ENCODE results near the gene FILIP1. TPM values are rescaled to one million over a fixed set of nuclear protein-coding genes. Genes with fewer than 3 reads are reported as not detected.
A peak's percentile ranks its signal among the peaks of the same experiment; 100 is the strongest.

Gene FILIP1
- total and polyA plus RNA-seq, 2 of the 8 experiments (the other 6 are each of a cell fraction or from before 2014, with no cell fraction given) = 2.4 to 5.7 TPM

DNA sequence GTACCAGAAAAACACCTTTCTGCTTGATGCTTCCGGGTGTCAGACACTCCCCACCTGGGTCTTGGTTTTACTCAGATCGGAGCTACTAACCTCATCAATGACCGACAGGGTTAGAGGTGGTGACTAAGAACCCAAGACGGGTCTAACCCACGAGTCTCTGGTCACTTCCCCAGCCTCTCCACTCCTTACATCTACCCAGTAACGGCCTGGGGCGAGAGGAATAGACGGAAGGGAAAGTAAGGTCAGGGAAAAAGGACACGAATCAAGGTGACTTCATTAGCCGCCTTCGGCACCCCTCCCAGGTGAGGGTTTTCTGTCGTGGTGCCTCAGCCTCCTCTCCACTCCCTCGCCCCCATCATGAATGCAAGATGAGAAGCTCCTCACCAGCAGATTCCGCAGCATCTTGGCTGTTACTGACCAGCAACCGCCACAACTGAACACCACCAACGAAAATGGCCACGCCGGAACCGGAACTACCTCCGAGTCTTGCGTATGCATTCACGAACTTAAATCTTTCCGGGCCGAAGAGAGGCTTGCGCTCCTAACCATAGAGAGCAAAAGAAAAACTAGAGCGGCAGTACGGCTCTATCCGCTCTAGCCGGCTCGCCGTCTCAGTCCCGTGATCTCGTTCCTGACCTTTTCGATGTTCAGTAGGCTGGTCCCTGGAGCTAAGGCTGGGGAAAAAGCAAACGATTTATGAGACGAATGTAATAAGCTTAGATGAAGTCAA lies 250.1 kb downstream of the FILIP1 start, which contains the start of gene COX7A2:
COX7A2 (minus strand) TSS at position 469 of the 730 bp plus-strand sequence; CDS start at position 402, 67 bp downstream.
- peaks cover 2% of the 10 kb centered on the region; the same call in 1 of the 2 replicates for H3K23me2 ChIP-seq (ENCODE audit: low read depth, low read length)
- peak within 1 kb of the TSS; percentile 49 for H3K18ac ChIP-seq (ENCODE audit: extremely low read depth, low read length)
- H4K20me1 ChIP-seq (replicated peaks in 1 of 2; ENCODE audit: control insufficient read depth in 1 of 2, insufficient read depth in 2 of 2, low read length in 2 of 2) = peaks cover 0 to 1% of the 10 kb centered on the region in 2 experiments
- 1% methylated on average over 36 of the region's 36 CpGs; no CpG with 5 or more reads in 1 of the 2 experiments for WGBS, 2 experiments (ENCODE audit: extremely low coverage in 1 of 2, insufficient coverage in 1 of 2, insufficient read length in 1 of 2, insufficient replicate concordance in 2 of 2, low coverage in 1 of 2, low lambda C conversion rate in 2 of 2, missing lambda C conversion rate in 1 of 2)
- H2BK15ac ChIP-seq (ENCODE audit: low read length) = no peak within 1 kb of the TSS
- peak within 1 kb of the TSS; percentile 42; the same call in 1 of the 2 replicates for H2BK12ac ChIP-seq (ENCODE audit: low read depth, low read length)
- ChIA-PET POLR2A (ENCODE audit: partially characterized antibody) (interaction anchor here (0.8 to 3.6 kb wide), 19 partner anchors 8 to 360 kb away, joined by 3 to 35 read pairs (median 5); partner anchors contain the start of genes SENP6 and TMEM30A), CTCF (ENCODE audit: partially characterized antibody) (interaction anchor here (1.1 to 2.0 kb wide), 2 partner anchors 12 to 34 kb away, joined by 4 to 6 read pairs; no protein-coding TSS in a partner anchor)
- no peak within 1 kb of the TSS for H2BK120ac ChIP-seq (replicated peaks; ENCODE audit: low read depth, low read length)
- H2AFZ ChIP-seq (ENCODE audit: low read length) = peak within 1 kb of the TSS; percentile 92
- no peaks in the 10 kb centered on the region for H3K27me3 ChIP-seq (replicated peaks in 1 of 4; ENCODE audit: control insufficient read depth in 3 of 4, extremely low read depth in 1 of 4, insufficient read depth in 3 of 4, low read length in 3 of 4)
- no peaks in the 10 kb centered on the region for H3K9me3 ChIP-seq (ENCODE audit: insufficient read depth in 2 of 2, low read depth in 1 of 2, low read length in 1 of 2)
- H2BK20ac ChIP-seq (ENCODE audit: low read length) = no peak within 1 kb of the TSS
- peaks cover 6 to 26% (median 16%) of the 10 kb centered on the region in 4 experiments; a peak in 7 of 8 replicates for H3K36me3 ChIP-seq (ENCODE audit: control insufficient read depth in 2 of 4, insufficient read depth in 4 of 4, low read length in 3 of 4)
- peaks cover 0 to 36% of the 10 kb centered on the region in 2 experiments; a peak in 2 of 4 replicates for H3K79me2 ChIP-seq (ENCODE audit: control insufficient read depth in 1 of 2, insufficient read depth in 2 of 2, low read length in 2 of 2)
- H3K9ac ChIP-seq (replicated peaks in 1 of 4; ENCODE audit: extremely low read depth in 1 of 4, low read depth in 3 of 4, low read length in 3 of 4) = peak within 1 kb of the TSS; percentile 82 to 94 (median 92)
- H3K14ac ChIP-seq (ENCODE audit: insufficient read length) = no peak within 1 kb of the TSS
- H4K91ac ChIP-seq (replicated peaks; ENCODE audit: insufficient read length, low read length) = peak within 1 kb of the TSS; percentile 4
- peak within 1 kb of the TSS; percentile 66 for H3K56ac ChIP-seq (replicated peaks; ENCODE audit: insufficient read length, low read depth, low read length)
- DNase-seq (ENCODE audit: low read depth in 1 of 2, low spot score in 2 of 2) (peak; percentile 82 to 83), FAIRE-seq (peak; percentile 97)
- H2BK5ac ChIP-seq (ENCODE audit: low read depth, low read length) = peak within 1 kb of the TSS; percentile 87
- H2AK5ac ChIP-seq (ENCODE audit: low read depth, low read length) = no peak within 1 kb of the TSS
- H3K4me2 ChIP-seq (ENCODE audit: insufficient read depth in 1 of 2, low read depth in 2 of 2, low read length in 2 of 2) = peak within 1 kb of the TSS; percentile 78 to 80
- H3K4me1 ChIP-seq (replicated peaks in 1 of 4; ENCODE audit: control insufficient read depth in 3 of 4, insufficient read depth in 4 of 4, low read length in 3 of 4) = no peaks in the 10 kb centered on the region; a peak in 1 of 7 replicates
- H3K4me3 ChIP-seq (ENCODE audit: extremely low read depth in 1 of 4, insufficient read depth in 2 of 4, low read depth in 3 of 4, low read length in 4 of 4) = peak within 1 kb of the TSS; percentile 79 to 99 (median 96)
- no peaks in the 10 kb centered on the region for H3K79me1 ChIP-seq (ENCODE audit: low read depth, low read length)
- peak within 1 kb of the TSS; percentile 87; the same call in 1 of the 2 replicates for H4K8ac ChIP-seq (ENCODE audit: extremely low read depth, insufficient read depth, low read length)
- peak within 1 kb of the TSS; percentile 82 for H4K5ac ChIP-seq (ENCODE audit: insufficient read length, low read depth, low read length)
- H3K4ac ChIP-seq (replicated peaks; ENCODE audit: insufficient read length, low read depth, low read length) = peak within 1 kb of the TSS; percentile 86
- no peak within 1 kb of the TSS for H3K23ac ChIP-seq (ENCODE audit: insufficient read length)
- peak within 1 kb of the TSS; percentile 86 for H3K27ac ChIP-seq (ENCODE audit: low read depth, low read length)
- TF ChIP-seq SUZ12 (IDR thresholded peaks at IDR 0.05; ENCODE audit: low read length) (no peak), ATF3 (IDR thresholded peaks at IDR 0.05; ENCODE audit: insufficient read depth, low read depth, low read length) (no peak), KDM5A (IDR thresholded peaks at IDR 0.05; ENCODE audit: low read length) (no peak; the same call in 1 of the 2 replicates), CHD2 (IDR thresholded peaks at IDR 0.05; ENCODE audit: low read length) (no peak), JUND (IDR thresholded peaks at IDR 0.05; ENCODE audit: low read length) (0 out of 2 replicates have a peak, but pooled peaks have one; percentile 46), BRCA1 (IDR thresholded peaks at IDR 0.05; ENCODE audit: low read depth, low read length) (no peak), RAD21 (IDR thresholded peaks at IDR 0.05 in 1 of 2, conservative IDR thresholded peaks at IDR 0.05 in 1 of 2; ENCODE audit: low read depth in 2 of 2, low read length in 2 of 2) (no peak), RXRA (IDR thresholded peaks at IDR 0.05; ENCODE audit: insufficient read depth, low read depth, low read length) (no peak), PHF8 (conservative IDR thresholded peaks at IDR 0.05; ENCODE audit: low read depth, low read length) (peak; percentile 78), TCF12 (IDR thresholded peaks at IDR 0.05; ENCODE audit: low read depth, low read length) (0 out of 2 replicates have a peak, but pooled peaks have one; percentile 57), TEAD4 (IDR thresholded peaks at IDR 0.05; ENCODE audit: low read depth, low read length) (peak; percentile 19; the same call in 1 of the 2 replicates)

Data from H1 (cell line).